HG03575 (cell line): ENCODE measurements around the gene PSMG2.
"Not testable (repeated sequence)": the region's sequence is repeated elsewhere in the genome, so short reads cannot be mapped to it uniquely, and the experiment has no call there.

ENCODE experiments used
- ATAC-seq: cut with Tn5 transposase; IDR thresholded peaks from one replicate; pipeline ENCODE4 v1.9.1; 2021; ENCODE audit not compliant: unreplicated experiment, insufficient number of reproducible peaks, low FRiP score; ENCODE audit errors: extremely low read depth

Gene PSMG2

DNA sequence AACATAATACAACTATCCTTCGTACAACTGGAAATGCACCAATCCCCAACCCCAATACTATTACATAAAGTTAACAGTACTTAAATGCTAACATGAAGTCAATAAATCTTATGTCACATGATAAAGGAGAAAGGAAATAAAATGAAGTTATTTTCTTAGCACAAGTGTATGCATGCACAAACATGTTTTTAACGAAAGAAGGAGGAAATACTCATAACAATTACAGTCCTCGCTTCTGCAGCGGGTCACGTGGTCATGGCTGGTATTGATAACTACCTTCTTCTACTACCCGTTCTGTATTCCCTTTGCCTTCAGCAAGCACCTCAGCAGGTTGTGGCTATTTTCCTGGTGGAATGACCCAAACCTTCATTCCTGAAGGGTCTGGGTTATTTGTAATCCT is 51.7 kb downstream of the PSMG2 start:
- no peak for ATAC-seq

DNA sequence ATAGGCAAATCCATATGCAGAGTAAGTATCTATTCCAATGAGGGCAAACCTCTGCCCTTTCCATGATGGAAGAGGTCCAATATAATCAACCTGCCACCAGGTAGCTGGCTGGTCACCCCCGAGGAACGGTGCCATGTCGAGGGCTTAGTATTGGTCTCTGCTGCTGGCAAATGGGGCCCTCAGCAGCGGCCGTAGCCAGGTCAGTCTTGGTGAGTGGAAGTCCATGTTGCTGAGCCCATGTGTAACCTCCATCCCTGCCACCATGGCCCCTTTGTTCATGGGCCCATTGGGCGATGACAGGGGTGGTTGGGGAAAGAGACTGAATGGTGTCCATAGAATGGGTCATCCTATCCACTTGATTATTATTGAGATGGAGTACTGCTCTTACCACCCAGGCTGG is 52.8 kb downstream of the PSMG2 start:
- ATAC-seq, result not testable (repeated sequence)

DNA sequence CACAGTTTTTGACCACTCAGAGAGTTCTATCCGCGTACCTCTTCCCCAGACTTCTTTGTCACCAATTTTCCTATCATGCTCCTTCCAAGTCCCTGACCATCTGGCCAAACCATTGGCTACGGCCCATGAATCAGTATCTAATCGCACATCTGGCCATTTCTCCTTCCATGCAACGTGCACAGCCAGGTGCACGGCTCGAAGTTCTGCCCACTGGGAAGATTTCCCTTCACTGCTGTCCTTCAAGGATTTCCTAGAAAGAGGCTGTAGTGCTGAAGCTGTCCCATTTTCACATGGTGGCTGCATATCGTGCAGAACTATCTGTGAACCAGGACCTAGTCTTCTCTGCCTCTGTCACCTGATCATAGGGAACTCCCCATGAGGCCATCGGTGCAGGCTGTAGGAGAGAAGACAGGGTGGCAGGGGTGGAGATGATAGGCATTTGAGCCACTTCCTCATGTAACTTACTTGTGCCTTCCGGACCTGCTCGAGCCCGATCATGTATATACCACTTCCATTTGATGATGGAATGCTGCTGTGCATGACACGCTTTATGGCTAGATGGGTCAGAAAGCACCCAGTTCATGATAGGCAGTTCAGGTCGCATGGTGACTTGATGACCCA is 53.9 kb downstream of the PSMG2 start:
- not testable (repeated sequence) for ATAC-seq

- ATAC-seq, result not testable (repeated sequence)
Measured at GRCh38 chr18:12758566-12758965, 55.7 kb downstream of the PSMG2 start.

DNA sequence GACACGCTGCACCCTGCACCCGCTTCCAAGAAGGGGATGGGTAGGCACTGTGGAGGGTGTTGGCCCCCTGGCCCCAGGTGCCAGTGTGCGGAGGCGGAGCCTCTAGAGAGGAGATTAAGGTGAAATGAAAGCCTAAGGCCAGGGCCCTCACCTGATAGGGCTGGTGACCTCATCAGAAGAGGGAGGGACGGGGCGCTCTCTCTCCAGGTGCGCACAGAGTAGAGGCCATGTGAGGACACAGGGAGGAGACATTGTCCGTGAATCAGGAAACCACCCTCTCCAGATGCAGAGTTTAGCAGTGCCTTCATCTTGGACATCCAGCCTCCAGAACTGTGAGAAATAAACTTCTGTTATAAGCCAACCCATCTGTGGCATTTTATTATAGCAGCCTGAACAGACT is 62.3 kb downstream of the PSMG2 start:
- ATAC-seq, result no peak

DNA sequence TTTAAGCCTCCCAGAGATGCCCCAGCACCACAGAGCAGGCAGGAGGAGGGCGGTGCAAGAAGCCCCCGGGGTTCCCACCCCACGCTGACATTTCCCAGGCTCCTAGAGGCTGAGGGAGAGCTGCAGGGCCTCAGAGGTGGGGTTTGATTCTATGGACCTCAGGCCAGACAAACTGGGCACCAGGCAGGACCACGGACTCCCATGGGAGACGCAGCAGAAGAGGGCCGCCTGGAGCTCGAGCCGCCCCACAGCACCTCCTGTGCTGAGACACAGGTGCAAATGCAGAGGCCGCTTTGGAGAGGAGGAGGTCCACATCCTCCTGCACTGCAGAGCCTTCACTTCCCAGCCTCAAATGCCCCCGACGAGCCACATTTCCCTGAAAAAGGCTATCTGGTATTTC is 62.7 kb downstream of the PSMG2 start:
- no peak for ATAC-seq

DNA sequence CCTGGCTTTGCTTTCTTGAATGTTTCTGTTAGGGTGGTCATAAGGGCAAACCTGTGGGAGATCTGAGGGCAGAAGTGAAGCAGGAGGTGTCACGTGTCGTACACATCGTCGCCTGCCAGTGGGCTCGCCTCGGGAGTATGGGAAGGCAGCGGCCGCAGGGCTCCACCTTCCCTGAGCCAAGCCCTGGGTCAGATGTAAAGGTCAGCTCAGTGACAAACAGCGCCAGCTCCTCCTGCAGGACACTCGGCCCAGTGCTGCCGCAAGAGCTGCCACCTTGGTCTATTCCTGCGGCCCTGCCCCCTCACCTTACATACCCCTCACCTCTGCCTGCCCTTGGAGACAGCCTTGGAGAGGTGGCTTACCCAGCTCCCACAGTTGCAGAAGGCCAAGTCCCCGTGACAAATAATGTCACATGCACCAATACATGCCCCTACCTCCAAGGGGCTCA is 64.2 kb downstream of the PSMG2 start:
- no peak for ATAC-seq

DNA sequence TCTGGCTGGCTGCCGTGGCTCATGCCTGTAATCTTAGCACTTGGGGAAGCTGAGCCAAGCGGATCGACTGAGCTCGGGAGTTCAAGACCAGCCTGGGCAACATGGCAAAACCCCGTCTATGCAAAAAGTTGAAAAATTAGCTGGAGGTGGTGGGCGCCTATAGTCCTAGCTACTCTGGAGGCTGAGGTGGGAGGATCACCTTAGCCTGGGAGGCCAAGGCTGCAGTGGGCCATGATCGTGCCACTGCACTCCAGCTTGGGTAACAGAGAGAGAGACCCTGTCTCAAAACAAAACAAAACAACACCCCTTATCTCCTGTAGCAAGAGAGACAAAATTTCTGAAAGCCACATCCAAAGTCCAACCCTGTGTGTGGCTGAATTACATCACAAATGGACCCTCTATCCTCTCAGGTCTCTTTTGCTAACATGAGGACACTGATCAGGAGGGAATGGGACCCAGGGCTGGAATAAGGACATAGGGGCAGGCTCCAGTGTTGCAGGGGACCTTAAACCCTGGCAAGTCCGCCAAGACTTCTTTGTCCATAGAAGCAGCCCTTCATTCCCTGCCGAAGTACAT is 64.8 kb downstream of the PSMG2 start:
- no peak for ATAC-seq

- ATAC-seq, result no peak
Measured at GRCh38 chr18:12768625-12769024, 65.8 kb downstream of the PSMG2 start.

GRCh38 chr18:12769136-12769535 is 66.3 kb downstream of the PSMG2 start:
- ATAC-seq, result no peak

- ATAC-seq, result no peak
Measured at GRCh38 chr18:12769644-12770440, 67.0 kb downstream of the PSMG2 start.

- no peak for ATAC-seq
Measured at GRCh38 chr18:12770469-12771219, 67.8 kb downstream of the PSMG2 start.

DNA sequence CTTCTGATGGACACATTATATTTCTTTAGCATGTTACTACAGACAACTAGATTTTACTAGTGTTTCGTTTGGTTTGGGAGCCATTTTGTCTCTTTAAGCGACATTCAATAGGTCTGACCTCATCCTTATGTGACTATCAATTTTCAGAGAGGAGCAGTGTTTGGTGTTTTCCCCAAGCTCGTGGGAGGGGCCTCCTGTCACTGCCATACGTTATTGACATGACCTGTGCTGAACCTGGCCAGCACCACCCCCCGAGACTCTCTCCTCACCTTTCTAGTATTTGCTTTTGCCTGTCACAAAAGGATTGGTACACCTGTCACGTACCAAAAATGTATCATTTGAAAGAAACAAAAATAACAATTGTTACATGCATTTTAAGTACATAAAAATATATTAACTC is 69.3 kb downstream of the PSMG2 start:
- ATAC-seq, result no peak

- ATAC-seq, result no peak
Measured at GRCh38 chr18:12773369-12773768, 70.5 kb downstream of the PSMG2 start.

GRCh38 chr18:12774982-12775381 is 72.1 kb downstream of the PSMG2 start:
- ATAC-seq, result no peak
